NCI-H2029 (cell line): ENCODE measurements around the gene ITGA2.

Experiments used
- DNase-seq: peaks from one replicate; lab custom pipeline; 2025; lab: John Stamatoyannopoulos, UW

The ITGA2 gene

GRCh38 chr5:52988335-52989024 lies 672 bp upstream of the ITGA2 start:
- DNase-seq: no peak

GRCh38 chr5:52989781-52990527 lies 802 bp downstream of the ITGA2 start:
- no peak for DNase-seq

- no peak for DNase-seq
Observed at GRCh38 chr5:52990528-52990925, 1.4 kb downstream of the ITGA2 start.

- DNase-seq: no peak
Observed at GRCh38 chr5:52993367-52993766, 4.2 kb downstream of the ITGA2 start.

- no peak for DNase-seq
Observed at GRCh38 chr5:52994266-52994665, 5.1 kb downstream of the ITGA2 start.

GRCh38 chr5:52995095-52995494 lies 5.9 kb downstream of the ITGA2 start:
- DNase-seq: no peak

- no peak for DNase-seq
Observed at GRCh38 chr5:52995914-52996313, 6.8 kb downstream of the ITGA2 start.

- DNase-seq: no peak
Observed at GRCh38 chr5:52996979-52997378, 7.8 kb downstream of the ITGA2 start.

- no peak for DNase-seq
Observed at GRCh38 chr5:52997424-52997823, 8.3 kb downstream of the ITGA2 start.

- DNase-seq: no peak
Observed at GRCh38 chr5:52998552-52999313, 9.6 kb downstream of the ITGA2 start.

- no peak for DNase-seq
Observed at GRCh38 chr5:52999344-52999949, 10.3 kb downstream of the ITGA2 start.

- no peak for DNase-seq
Observed at GRCh38 chr5:53001541-53001940, 12.4 kb downstream of the ITGA2 start.

- no peak for DNase-seq
Observed at GRCh38 chr5:53002491-53002890, 13.3 kb downstream of the ITGA2 start.

- DNase-seq: no peak
Observed at GRCh38 chr5:53003144-53003543, 14.0 kb downstream of the ITGA2 start.

GRCh38 chr5:53006911-53007890 lies 18.0 kb downstream of the ITGA2 start:
- DNase-seq: no peak

GRCh38 chr5:53008751-53009150 lies 19.6 kb downstream of the ITGA2 start:
- no peak for DNase-seq

GRCh38 chr5:53009816-53010215 lies 20.7 kb downstream of the ITGA2 start:
- no peak for DNase-seq

GRCh38 chr5:53010814-53011213 lies 21.7 kb downstream of the ITGA2 start:
- DNase-seq: no peak

- DNase-seq: no peak
Observed at GRCh38 chr5:53011233-53011632, 22.1 kb downstream of the ITGA2 start.

- DNase-seq: no peak
Observed at GRCh38 chr5:53013857-53014256, 24.7 kb downstream of the ITGA2 start.

GRCh38 chr5:53017383-53017782 lies 28.2 kb downstream of the ITGA2 start:
- no peak for DNase-seq
